Erythroblast (primary cell): ENCODE results near the gene ARL5A.

Source experiments
- GATA1 ChIP-seq: IDR thresholded peaks from 2 replicates; pipeline ENCODE4 v1.6.1; 2011; ENCODE audit warnings: low read depth, mild to moderate bottlenecking, control low read depth, low read length, moderate library complexity
- POLR2A ChIP-seq: IDR thresholded peaks from 2 replicates; pipeline ENCODE4 v1.6.1; 2011; ENCODE audit warnings: mild to moderate bottlenecking, low read length

DNA sequence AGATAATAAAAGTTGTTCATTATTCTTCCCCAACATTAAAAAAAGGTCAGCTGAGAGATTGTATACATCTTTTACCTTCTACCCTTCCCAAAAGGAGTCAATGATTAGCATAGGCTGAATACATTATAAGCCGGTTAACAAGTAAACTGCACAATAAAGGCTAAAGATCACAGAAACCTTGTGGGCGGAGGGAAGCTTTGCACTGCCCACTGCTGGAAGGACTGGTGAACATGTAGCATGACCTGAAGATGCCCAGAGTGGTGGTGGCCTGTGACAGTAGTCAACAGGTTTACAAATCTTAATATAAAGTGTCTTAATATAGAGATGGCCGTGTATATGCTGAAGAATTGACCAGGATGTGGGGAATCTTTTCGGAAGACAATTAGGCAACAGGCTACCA, 35.6 kb downstream of the ARL5A start:
- TF ChIP-seq POLR2A (no peak), GATA1 (no peak)
